K562 (cell line): ENCODE data around the gene CT55. TPM values are rescaled to one million over a fixed set of nuclear protein-coding genes. Genes with fewer than 3 reads are reported as not detected.
"Not testable (repeated sequence)": the region's sequence is repeated elsewhere in the genome, so short reads cannot be mapped to it uniquely, and the experiment has no call there.

Experiments used
- ATAC-seq: fragments of 200-7000 bp; cut with Tn5 transposase; 3 replicates; pipeline ENCODE4 v1.9.1; 2020; ENCODE audit warnings: moderate library complexity
- BruUV-seq: library from RNA; stranded (reverse); fragments of 400-500 nt; replicated peaks from 2 replicates; lab custom pipeline; 2021; lab: Mats Ljungman, UMichigan
- CTCF ChIA-PET: fragments of 300-600 bp; formaldehyde crosslinking; extraction: SDS; loops from one replicate; lab custom pipeline; 2021; ENCODE audit warnings: low intra/inter-chr PET ratio; lab: Yijun Ruan, JAX
- POLR2A ChIA-PET: fragments of 300-600, 350-650 bp; sonication (Branson Sonifier 250); formaldehyde crosslinking; extraction: SDS; loops from one replicate; lab custom pipeline; 2021; ENCODE audit warnings: antibody characterized with exemption, inconsistent platforms; lab: Yijun Ruan, JAX
- DNase-seq, 4 experiments: peaks; one replicate each; pipeline versions ENCODE4 v3.0.0 to v3.0.0-alpha.2; 2011 to 2018; ENCODE audit warnings: low spot score in 3 of 4, mixed read lengths in 3 of 4; ENCODE audit errors: extremely low read depth in 1 of 4
- FAIRE-seq: peaks from 2 replicates; lab custom pipeline; 2011; peaks lifted over from hg19 to GRCh38; lab: Jason Lieb, UNC
- H2AFZ ChIP-seq: 2 replicates; pipeline ENCODE4 v1.6.0; 2011; ENCODE audit warnings: low read depth, low read length, control low read depth, inconsistent platforms
- H3K27ac ChIP-seq: fragments of 200-600 bp; 3 replicates; pipeline ENCODE4 v1.8.0; 2011; ENCODE audit warnings: low read depth, mild to moderate bottlenecking, control low read depth, inconsistent platforms, low read length, moderate library complexity, mixed read lengths; ENCODE audit errors: extremely low read depth
- H3K27me3 ChIP-seq, 2 experiments: fragments of 300-600 bp in 1 of 2; 2 replicates in 1 of 2; 3 replicates in 1 of 2; pipeline versions ENCODE4 v1.6.0 to v1.8.0; 2011; ENCODE audit warnings: inconsistent platforms in 2 of 2, low read length in 2 of 2, mild to moderate bottlenecking in 1 of 2, mixed read lengths in 1 of 2, moderate library complexity in 1 of 2; ENCODE audit not compliant: control insufficient read depth in 2 of 2, insufficient read depth in 2 of 2
- H3K36me3 ChIP-seq: fragments of 300-600 bp; 3 replicates; pipeline ENCODE4 v1.8.0; 2011; ENCODE audit warnings: mild to moderate bottlenecking, low read length, inconsistent platforms; ENCODE audit not compliant: control insufficient read depth, insufficient read depth
- H3K4me1 ChIP-seq, 2 experiments: fragments of 200-600 bp in 1 of 2; replicated peaks in 1 of 2; 2 replicates in 1 of 2; 3 replicates in 1 of 2; pipeline versions ENCODE4 v1.5.1 to v1.8.0; 2011; ENCODE audit warnings: inconsistent platforms in 2 of 2, low read length in 2 of 2, mild to moderate bottlenecking in 1 of 2, mixed read lengths in 1 of 2, moderate library complexity in 1 of 2; ENCODE audit not compliant: control insufficient read depth in 2 of 2, insufficient read depth in 2 of 2
- H3K4me2 ChIP-seq: 2 replicates; pipeline ENCODE4 v1.6.1; 2011; ENCODE audit warnings: low read length, control low read depth, inconsistent platforms, mixed read lengths; ENCODE audit not compliant: insufficient read depth
- H3K4me3 ChIP-seq: fragments of 200-600 bp; sonication (generic), shearing (Covaris generic); 2 replicates; pipeline ENCODE4 v1.5.1; 2016; ENCODE audit warnings: control low read depth, inconsistent platforms
- H3K79me2 ChIP-seq: fragments of 200-600 bp; 3 replicates; pipeline ENCODE4 v1.8.0; 2011; ENCODE audit warnings: low read length, inconsistent platforms; ENCODE audit not compliant: control insufficient read depth, insufficient read depth
- H3K9ac ChIP-seq, 2 experiments: 2 replicates each; pipeline versions ENCODE4 v1.6.0 to v1.6.1; 2011; ENCODE audit warnings: low read depth in 2 of 2, low read length in 2 of 2, control low read depth in 1 of 2, inconsistent platforms in 1 of 2, mild to moderate bottlenecking in 1 of 2, mixed read lengths in 1 of 2; ENCODE audit not compliant: insufficient read depth in 1 of 2
- H3K9me1 ChIP-seq: one replicate; pipeline ENCODE4 v1.6.0; 2011; ENCODE audit warnings: inconsistent platforms, mild to moderate bottlenecking, low read length, moderate library complexity; ENCODE audit not compliant: control insufficient read depth, insufficient read depth
- H3K9me3 ChIP-seq: replicated peaks from 2 replicates; pipeline ENCODE4 v1.5.1; 2011; ENCODE audit warnings: low read depth, low read length, inconsistent platforms; ENCODE audit not compliant: control insufficient read depth, insufficient read depth
- H4K20me1 ChIP-seq: replicated peaks from 2 replicates; pipeline ENCODE4 v1.6.1; 2011; ENCODE audit warnings: low read length, inconsistent platforms, mixed read lengths; ENCODE audit not compliant: control insufficient read depth, insufficient read depth
- WGBS: fragments of 100-300 bp; shearing (Covaris generic); methylation state at CpG from one replicate; pipeline ENCODE4 v1.1.6; 2016; ENCODE audit warnings: low coverage, mixed read lengths; ENCODE audit not compliant: insufficient coverage; ENCODE audit errors: missing lambda C conversion rate; 5-methylcytosine and 5-hydroxymethylcytosine counted together
- in situ Hi-C: fragments of 300-500 bp; cut with MboI; formaldehyde crosslinking; loops from 4 replicates; pipeline ENCODE4 v1.15.0; 2018; ENCODE audit warnings: inconsistent platforms, mixed read lengths
- intact Hi-C: fragments of 100-400 bp; cut with micrococcal nuclease; formaldehyde crosslinking; loops from 2 replicates; pipeline ENCODE4 v1.14.2; 2022
- polyA plus RNA-seq, 8 experiments: library from polyadenylated mRNA; depleted of rRNA in 4 of 8; stranded (reverse) in 5 of 8; unstranded in 3 of 8; fragments of >200 nt; fragmentation: Nextera tagmentation in 2 of 8; fragmentation: Illumina TruSeq in 1 of 8; extraction: Ambion mirVana in 2 of 8; extraction: Trizol in 1 of 8; gene quantifications; 2 replicates each; pipeline versions ENCODE4 v1.2.1 to v1.2.3, GENCODE V29; 2011 to 2014; ENCODE audit warnings: inconsistent platforms in 1 of 8, missing spikeins in 1 of 8
- total RNA-seq, 7 experiments: library from RNA; depleted of rRNA in 6 of 7; stranded (reverse); fragments of >200 nt in 6 of 7; fragmentation: Illumina TruSeq in 2 of 7; extraction: Trizol in 2 of 7; gene quantifications; 2 replicates each; pipeline versions ENCODE4 v1.2.1 to v1.2.3, GENCODE V29; 2011 to 2021; ENCODE audit warnings: low replicate concordance in 1 of 7

CT55 gene
- total and polyA plus RNA-seq, 9 of the 15 experiments (the other 6 are each of a cell fraction or from before 2014, with no cell fraction given) = 48.5 to 98.9 (median 73.2) TPM

GRCh38 chrX:135120056-135120576 lies 51.1 kb downstream of the CT55 start, which contains the start of gene ETDB:
ETDB (minus strand) TSS chrX:135120526; CDS start chrX:135119261, 1,265 bp downstream.
- ATAC-seq, POLR2A ChIA-PET, H3K4me3 ChIP-seq: not testable (repeated sequence)

GRCh38 chrX:135116064-135116463 lies 55.1 kb downstream of the CT55 start:
- H3K9me3 ChIP-seq, H3K27ac ChIP-seq, DNase-seq, POLR2A ChIA-PET, H3K4me2 ChIP-seq, H3K36me3 ChIP-seq, H3K9ac ChIP-seq, H3K9me1 ChIP-seq, H3K4me1 ChIP-seq, H3K4me3 ChIP-seq, ATAC-seq, H2AFZ ChIP-seq, H3K27me3 ChIP-seq, intact Hi-C loops, H4K20me1 ChIP-seq, BruUV-seq, H3K79me2 ChIP-seq, FAIRE-seq, CTCF ChIA-PET: not testable (repeated sequence)
- WGBS = no CpG with 5 or more reads among the region's 2 CpGs
- in situ Hi-C loops = loop anchor here (25.0 kb wide), 1 partner anchor 96 kb away; no protein-coding TSS in a partner anchor

More at GRCh38 chrX:135120056-135120576, 51.1 kb downstream of the CT55 start, which contains the start of gene ETDB:
- H3K79me2 ChIP-seq, H3K9me3 ChIP-seq, H2AFZ ChIP-seq, H4K20me1 ChIP-seq, H3K36me3 ChIP-seq, H3K27me3 ChIP-seq, H3K9me1 ChIP-seq, H3K4me2 ChIP-seq, intact Hi-C loops, H3K27ac ChIP-seq, BruUV-seq, H3K4me1 ChIP-seq, H3K9ac ChIP-seq, DNase-seq, CTCF ChIA-PET: not testable (repeated sequence)
- in situ Hi-C loops = loop anchor here (25.0 kb wide), 1 partner anchor 92 kb away; no protein-coding TSS in a partner anchor
- no CpG with 5 or more reads among the region's 1 CpG for WGBS
- peak; percentile 23 for FAIRE-seq
